Keratinocyte (primary cell): Measurements from ENCODE around the gene FZD4. TPM values are rescaled to one million over a fixed set of nuclear protein-coding genes. Genes with fewer than 3 reads are reported as not detected.

Experiments used
- DNase-seq: peaks from one replicate; pipeline ENCODE4 v3.0.0-alpha.2; 2011; ENCODE audit warnings: low read depth, missing footprints, low spot score
- FAIRE-seq: peaks from 2 replicates; lab custom pipeline; 2011; peaks lifted over from hg19 to GRCh38; lab: Jason Lieb, UNC
- H2AFZ ChIP-seq: 2 replicates; pipeline ENCODE4 v1.6.0; 2012; ENCODE audit warnings: low read length, control low read depth, inconsistent platforms; ENCODE audit not compliant: control insufficient read depth
- H3K27ac ChIP-seq: 2 replicates; pipeline ENCODE4 v1.5.1; 2011; ENCODE audit warnings: low read length; ENCODE audit not compliant: control insufficient read depth, insufficient read depth
- H3K27me3 ChIP-seq: 3 replicates; pipeline ENCODE4 v1.6.0; 2011; ENCODE audit warnings: low read length; ENCODE audit not compliant: control insufficient read depth, insufficient read depth; ENCODE audit errors: extremely low read depth
- H3K36me3 ChIP-seq, 2 experiments: 2 replicates in 1 of 2; 3 replicates in 1 of 2; pipeline ENCODE4 v1.5.1; 2011; ENCODE audit warnings: low read length in 2 of 2, mild to moderate bottlenecking in 1 of 2; ENCODE audit not compliant: control insufficient read depth in 2 of 2, insufficient read depth in 2 of 2; ENCODE audit errors: extremely low read depth in 1 of 2
- H3K4me1 ChIP-seq: 3 replicates; pipeline ENCODE4 v1.5.1; 2011; ENCODE audit warnings: low read length; ENCODE audit not compliant: control insufficient read depth, insufficient read depth; ENCODE audit errors: extremely low read depth
- H3K4me2 ChIP-seq: 3 replicates; pipeline ENCODE4 v1.6.0; 2011; ENCODE audit warnings: low read depth, low read length; ENCODE audit not compliant: control insufficient read depth, insufficient read depth; ENCODE audit errors: extremely low read depth
- H3K4me3 ChIP-seq, 3 experiments: fragments of 200-600 bp in 1 of 3; sonication (generic) in 1 of 3; 2 replicates in 2 of 3; 3 replicates in 1 of 3; pipeline ENCODE4 v1.5.1; 2011 to 2016; ENCODE audit warnings: low read length in 3 of 3, mild to moderate bottlenecking in 3 of 3, control low read depth in 2 of 3, inconsistent platforms in 1 of 3, low read depth in 1 of 3, mixed read lengths in 1 of 3, mixed run types in 1 of 3, moderate library complexity in 1 of 3; ENCODE audit not compliant: control insufficient read depth in 2 of 3, insufficient read depth in 2 of 3; ENCODE audit errors: extremely low read depth in 1 of 3
- H3K79me2 ChIP-seq: 2 replicates; pipeline ENCODE4 v1.6.0; 2012; ENCODE audit warnings: low read length; ENCODE audit not compliant: control insufficient read depth, insufficient read depth
- H3K9ac ChIP-seq: 3 replicates; pipeline ENCODE4 v1.6.0; 2011; ENCODE audit warnings: low read length; ENCODE audit not compliant: control insufficient read depth, insufficient read depth; ENCODE audit errors: extremely low read depth
- H3K9me1 ChIP-seq: 3 replicates; pipeline ENCODE4 v1.6.0; 2011; ENCODE audit warnings: low read length; ENCODE audit not compliant: control insufficient read depth, insufficient read depth; ENCODE audit errors: extremely low read depth
- H3K9me3 ChIP-seq: 2 replicates; pipeline ENCODE4 v1.5.1; 2012; ENCODE audit warnings: low read depth, low read length; ENCODE audit not compliant: control insufficient read depth
- H4K20me1 ChIP-seq: 3 replicates; pipeline ENCODE4 v1.6.0; 2011; ENCODE audit warnings: low read length; ENCODE audit not compliant: control insufficient read depth, insufficient read depth; ENCODE audit errors: extremely low read depth
- CTCF ChIP-seq, 3 experiments: IDR thresholded peaks in 1 of 3; conservative IDR thresholded peaks in 1 of 3; optimal IDR thresholded peaks in 1 of 3; 2 replicates in 2 of 3; 3 replicates in 1 of 3; pipeline versions ENCODE3 to v1.5.1; 2011; ENCODE audit warnings: low read length in 3 of 3, mild to moderate bottlenecking in 3 of 3, moderate library complexity in 2 of 3, control low read depth in 1 of 3, inconsistent platforms in 1 of 3; ENCODE audit not compliant: insufficient read depth in 2 of 3; ENCODE audit errors: extremely low read depth in 1 of 3
- EZH2 ChIP-seq: IDR thresholded peaks from one replicate; pipeline ENCODE4 v1.6.1; 2012; ENCODE audit warnings: inconsistent platforms, mild to moderate bottlenecking, low read length, moderate library complexity
- dilution Hi-C: fragments of 300-500 bp; cut with MboI; formaldehyde crosslinking; loops from one replicate; pipeline ENCODE4 v1.7.0; 2020; ENCODE audit warnings: low sequenced_read_pairs; ENCODE audit not compliant: extremely low pct_ligation_motif_present
- polyA plus RNA-seq, 5 experiments: library from polyadenylated mRNA; depleted of rRNA in 3 of 5; stranded (reverse) in 3 of 5; stranded (forward) in 1 of 5; unstranded in 1 of 5; fragments of >200 nt; gene quantifications; 1 replicate in 1 of 5; 2 replicates in 3 of 5; 3 replicates in 1 of 5; pipeline versions ENCODE4 v1.2.1 to v1.2.3, GENCODE V29; 2011 to 2012; ENCODE audit warnings: missing spikeins in 2 of 5, low read depth in 1 of 5, low replicate concordance in 1 of 5

FZD4 gene
- polyA plus RNA-seq, 1 donor (not counting 4 experiments of a cell fraction or from before 2014, with no cell fraction given), result 0.56 TPM

- no peaks in the 10 kb centered on the region for H3K36me3 ChIP-seq
- H3K27me3 ChIP-seq, result no peaks in the 10 kb centered on the region
- DNase-seq (no peak), FAIRE-seq (no peak)
- H3K9me3 ChIP-seq, result no peaks in the 10 kb centered on the region
- no peaks in the 10 kb centered on the region for H4K20me1 ChIP-seq
- H3K4me3 ChIP-seq, result no peak overlapping the region
- TF ChIP-seq CTCF (optimal IDR thresholded peaks at IDR 0.05 in 1 of 3, IDR thresholded peaks at IDR 0.05 in 1 of 3, conservative IDR thresholded peaks at IDR 0.05 in 1 of 3; ENCODE audit: extremely low read depth in 1 of 3, insufficient read depth in 2 of 3, low read length in 3 of 3) (no peak), EZH2 (no peak)
- H3K79me2 ChIP-seq, result no peaks in the 10 kb centered on the region
- no peak overlapping the region for H2AFZ ChIP-seq
- dilution Hi-C loops, result no loop called here
- no peak overlapping the region for H3K9ac ChIP-seq
- no peaks in the 10 kb centered on the region for H3K9me1 ChIP-seq
- H3K4me1 ChIP-seq, result no peaks in the 10 kb centered on the region
- H3K4me2 ChIP-seq, result no peak overlapping the region
- H3K27ac ChIP-seq, result no peak overlapping the region
Measured at GRCh38 chr11:86923999-86924766, 31.0 kb downstream of the FZD4 start.

- TF ChIP-seq EZH2 (no peak), CTCF (optimal IDR thresholded peaks at IDR 0.05 in 1 of 3, IDR thresholded peaks at IDR 0.05 in 1 of 3, conservative IDR thresholded peaks at IDR 0.05 in 1 of 3; ENCODE audit: extremely low read depth in 1 of 3, insufficient read depth in 2 of 3, low read length in 3 of 3) (no peak)
- Histone ChIP-seq H3K9me3 (no peaks in the 10 kb centered on the region), H3K27ac (no peak overlapping the region), H3K27me3 (no peaks in the 10 kb centered on the region), H3K79me2 (no peaks in the 10 kb centered on the region), H4K20me1 (no peaks in the 10 kb centered on the region), H3K4me1 (no peaks in the 10 kb centered on the region), H2AFZ (no peak overlapping the region), H3K9ac (no peak overlapping the region), H3K36me3 (no peaks in the 10 kb centered on the region), H3K9me1 (no peaks in the 10 kb centered on the region), H3K4me3 (no peak overlapping the region), H3K4me2 (no peak overlapping the region)
- FAIRE-seq, result no peak
- DNase-seq, result no peak
- dilution Hi-C loops, result no loop called here
Measured at GRCh38 chr11:86922225-86922624, 33.0 kb downstream of the FZD4 start.
